Activated CD8-positive, alpha-beta memory T cell treated with anti-CD3 and anti-CD28 coated beads, Interleukin-2, amount 50 U/mL, for 1 hour (primary cell): Measurements from ENCODE around the gene LCN1.

ENCODE experiments used
- DNase-seq: peaks from one replicate; pipeline ENCODE4 v3.0.0-alpha.2; 2020; ENCODE audit errors: extremely low read depth

LCN1 gene

DNA sequence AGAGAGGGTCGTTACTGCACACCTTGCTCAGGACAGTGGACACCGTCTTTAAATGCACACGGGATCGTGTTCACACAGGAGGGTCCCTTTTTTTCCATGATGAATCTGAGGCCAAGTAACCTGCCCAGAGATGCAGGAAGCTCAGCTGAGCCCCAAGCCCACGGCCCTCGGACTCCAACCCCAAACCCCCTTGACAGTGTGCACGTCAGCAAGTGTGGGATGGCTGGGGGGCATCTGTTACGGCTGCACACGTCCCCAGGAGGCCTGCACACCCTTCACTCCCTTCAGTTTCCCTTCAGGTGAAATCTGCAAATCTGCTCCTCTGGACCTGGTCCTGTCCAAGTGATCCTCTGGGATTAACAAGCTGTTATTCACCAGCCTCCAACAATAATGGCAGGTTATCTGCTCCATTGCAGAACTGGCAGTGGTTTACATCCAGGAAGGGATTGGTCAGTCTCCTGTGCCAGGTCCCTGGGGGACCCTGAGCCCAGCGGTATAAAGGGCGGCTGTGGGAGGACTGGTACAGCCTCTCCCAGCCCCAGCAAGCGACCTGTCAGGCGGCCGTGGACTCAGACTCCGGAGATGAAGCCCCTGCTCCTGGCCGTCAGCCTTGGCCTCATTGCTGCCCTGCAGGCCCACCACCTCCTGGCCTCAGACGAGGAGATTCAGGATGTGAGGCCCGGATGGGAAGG, at the start of gene LCN1:
Gene LCN1 (plus strand): TSS at position 525 of the 692 bp plus-strand sequence. CDS start 58 bp downstream, at position 583.
- no peak for DNase-seq

DNA sequence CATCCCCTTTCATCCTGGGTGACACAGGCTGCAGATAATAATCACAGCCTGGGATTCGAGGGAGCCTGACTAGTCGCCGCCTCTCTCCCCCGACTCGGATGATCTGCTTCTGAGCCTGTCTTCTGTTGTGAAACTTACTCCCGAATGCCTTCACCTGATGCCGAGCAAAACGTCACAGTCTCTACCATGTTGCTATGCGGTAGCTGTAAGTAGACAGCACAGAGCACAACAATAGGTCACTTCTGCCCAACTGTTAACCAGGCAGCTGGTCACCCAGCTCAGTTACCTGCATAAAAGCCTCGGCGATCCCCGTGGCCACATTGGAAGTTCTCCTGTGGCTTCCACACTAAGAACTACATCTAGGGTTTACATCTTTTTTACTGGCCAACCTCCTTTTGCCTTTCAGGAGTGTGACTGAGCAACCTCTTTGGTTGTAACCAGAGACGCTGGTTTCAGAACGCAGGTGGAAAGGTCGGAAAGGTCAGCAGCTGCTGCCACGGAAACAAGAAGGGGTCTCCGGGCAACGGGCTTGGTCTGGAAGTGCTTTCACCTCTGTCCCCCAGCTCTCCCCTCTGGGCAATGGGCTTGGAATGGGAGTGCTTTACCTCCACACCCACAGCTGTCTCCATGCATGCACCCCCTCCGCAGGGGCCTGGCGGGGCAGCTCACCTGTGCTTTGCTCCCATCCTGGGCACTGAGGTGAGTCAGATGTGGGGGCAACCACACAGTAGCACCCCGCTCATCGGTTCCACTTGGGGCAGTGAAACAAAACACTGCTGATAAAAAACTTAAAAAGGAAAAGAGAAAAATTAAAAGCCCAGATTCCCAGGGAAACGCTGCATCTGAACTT, 49.2 kb upstream of the LCN1 start:
- DNase-seq = no peak

DNA sequence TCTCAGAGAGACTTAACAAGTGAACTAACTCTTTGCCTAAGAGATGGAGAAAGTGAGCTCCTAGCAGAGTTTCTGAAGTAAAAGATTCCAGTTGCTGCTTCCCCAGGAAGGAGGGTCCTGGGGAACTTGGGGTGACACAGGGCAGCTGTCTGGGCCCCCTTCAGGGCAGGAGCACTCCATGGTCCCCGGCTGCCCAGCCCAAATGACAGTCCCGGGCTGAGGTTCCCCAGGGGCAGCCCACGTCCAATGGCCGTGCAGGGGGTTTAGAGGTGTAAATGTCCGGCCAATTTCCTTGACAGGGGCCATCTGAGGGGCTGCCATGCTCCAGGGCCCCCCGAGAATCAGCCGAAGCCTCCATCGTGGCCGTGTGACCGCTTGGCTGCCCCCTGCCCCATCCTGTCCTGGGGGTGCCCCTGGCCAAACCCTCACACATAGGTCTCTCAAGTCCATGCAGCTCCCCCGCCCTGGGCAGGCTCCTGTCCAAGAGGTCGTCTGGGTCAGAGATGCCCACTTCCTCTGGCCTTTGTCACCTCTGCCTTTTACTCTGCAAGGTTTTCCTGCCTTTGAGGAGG, 47.2 kb upstream of the LCN1 start:
- DNase-seq = no peak

DNA sequence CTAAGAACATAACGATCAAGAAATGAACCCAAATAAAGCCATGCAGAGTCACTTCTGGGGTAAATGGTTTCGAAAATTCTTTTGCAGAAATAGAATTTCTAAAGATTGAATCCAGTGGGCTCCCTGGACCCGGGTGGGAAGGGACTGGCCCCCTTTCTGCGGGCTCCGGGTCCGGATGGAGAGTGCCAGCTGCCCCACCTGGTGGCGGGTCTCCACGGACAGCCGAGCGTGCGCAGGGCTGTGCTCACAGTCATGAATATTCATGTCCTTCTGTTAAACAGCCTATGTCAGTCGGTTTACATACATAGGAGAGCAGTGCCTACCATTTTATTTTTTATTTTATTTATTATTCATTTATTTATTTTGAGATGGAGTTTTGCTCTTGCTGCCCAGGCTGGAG, 46.3 kb upstream of the LCN1 start:
- DNase-seq = no peak

DNA sequence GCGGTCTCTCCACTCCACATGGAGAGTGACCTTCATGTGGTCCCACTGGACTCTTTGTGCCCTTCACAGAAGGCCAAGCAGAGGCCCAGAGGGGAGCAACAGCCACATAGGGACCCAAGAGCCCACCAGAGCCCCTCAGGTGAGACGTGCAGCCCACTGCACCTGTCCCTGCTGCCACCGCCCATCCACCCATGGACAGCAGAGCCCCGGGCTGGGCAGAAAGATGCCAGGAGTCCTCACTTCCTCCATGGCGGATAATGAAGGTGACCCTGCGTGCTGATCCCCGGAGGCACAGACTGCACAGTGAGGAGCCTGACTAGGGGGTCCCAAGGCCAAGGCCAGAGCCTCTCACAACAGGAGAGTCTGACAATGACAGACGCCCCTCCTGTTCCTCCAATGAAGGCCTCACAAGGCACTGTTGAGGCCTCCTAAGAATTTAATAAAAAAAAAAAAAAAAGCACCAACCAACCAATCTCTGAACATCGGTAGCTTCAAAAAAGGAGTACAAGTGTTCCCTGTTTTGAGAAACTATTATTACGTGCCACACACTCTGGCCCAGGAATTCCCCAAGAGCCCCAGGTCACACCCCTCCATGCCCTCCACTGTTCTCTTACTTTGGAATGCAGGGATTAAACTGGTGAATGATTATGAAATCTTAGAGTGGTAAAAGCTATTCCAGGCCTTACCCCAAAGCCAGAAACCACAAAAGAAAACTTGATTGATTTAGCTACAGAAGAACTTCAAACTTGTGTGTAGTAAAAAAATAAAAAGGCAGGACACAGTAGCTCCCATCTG, 44.5 kb upstream of the LCN1 start:
- no peak for DNase-seq

DNA sequence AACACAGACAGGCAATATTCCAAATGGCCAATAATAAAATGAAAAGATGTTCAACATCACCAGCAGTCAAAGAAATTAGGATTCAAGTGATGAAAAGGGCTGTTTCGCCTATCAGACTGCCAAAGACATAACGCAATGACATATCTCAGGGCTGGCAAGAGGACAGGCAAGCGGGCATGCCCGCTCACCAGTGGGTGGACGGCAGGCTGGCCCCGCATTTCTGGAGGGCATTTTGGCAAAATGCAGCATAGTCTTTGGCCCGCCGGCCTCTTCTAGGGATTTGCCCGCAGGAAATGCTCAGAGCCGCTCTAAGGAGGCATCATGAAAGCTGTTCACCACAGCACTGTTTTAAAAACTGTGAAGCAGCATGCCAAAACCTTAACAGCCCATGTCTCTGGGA, 43.0 kb upstream of the LCN1 start:
- no peak for DNase-seq

DNA sequence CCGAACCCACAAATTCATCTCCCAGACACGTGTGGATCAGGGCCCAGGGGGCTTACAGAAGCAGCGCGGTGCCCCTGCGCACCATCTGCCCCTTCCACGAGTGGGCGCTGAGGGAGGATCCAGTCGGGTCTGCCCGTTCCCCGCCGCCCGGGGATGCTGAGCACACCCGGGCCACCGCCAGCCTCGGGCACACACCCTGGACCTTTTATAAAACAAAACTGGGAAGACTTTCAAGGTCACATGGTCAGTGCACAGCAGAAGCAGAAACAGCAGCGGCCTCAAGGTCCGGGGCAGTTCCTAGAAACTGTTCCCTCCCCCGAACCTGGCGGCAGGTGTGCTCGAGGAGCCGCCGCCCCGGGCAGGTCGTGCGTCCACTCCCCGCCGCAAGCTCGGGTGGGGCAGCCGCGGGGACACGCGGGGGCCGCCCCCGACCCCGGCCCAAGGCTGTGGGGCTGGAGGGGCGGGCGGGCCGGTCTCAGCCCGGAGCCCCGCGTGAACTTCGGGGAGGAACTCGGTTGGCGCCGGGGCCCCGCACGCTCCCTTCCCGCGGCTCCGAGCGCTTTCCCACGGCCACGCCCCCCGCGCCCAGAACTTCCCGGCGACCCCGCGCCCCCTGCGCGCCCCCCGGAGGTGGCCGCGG, 42.3 kb upstream of the LCN1 start:
- no peak for DNase-seq

DNA sequence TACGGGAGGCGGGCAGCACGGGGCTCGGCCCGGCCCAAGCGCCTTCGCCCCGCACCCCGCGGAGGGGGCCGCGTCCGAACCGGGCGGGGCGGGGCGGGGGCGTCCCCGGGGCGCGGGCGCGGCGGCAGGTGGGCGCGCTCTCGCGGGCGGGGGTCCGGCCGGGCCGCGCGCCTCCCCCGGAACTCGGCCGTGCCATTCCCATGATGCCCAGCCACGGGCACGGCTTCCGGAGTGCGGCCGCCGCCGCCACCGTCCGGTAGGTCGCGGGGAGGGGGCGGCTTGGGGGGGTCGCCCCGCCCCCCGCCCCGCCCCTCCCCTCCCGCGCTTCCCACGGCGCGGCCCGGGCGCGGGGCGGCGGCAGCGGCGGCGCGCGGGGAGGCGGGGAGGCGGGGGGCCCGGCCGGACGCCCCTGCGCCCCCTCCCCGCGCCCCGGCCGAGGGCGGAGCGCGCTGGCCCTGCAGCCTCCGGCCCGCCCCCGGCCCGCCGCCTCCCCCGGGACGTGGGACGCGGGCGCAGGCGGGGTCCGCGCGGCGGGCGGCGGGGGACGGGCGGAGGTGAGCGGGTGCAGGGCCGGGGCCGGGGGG, 41.7 kb upstream of the LCN1 start, which contains the start of gene PPP1R26:
Gene PPP1R26 (plus strand): TSS at position 314 of the 584 bp plus-strand sequence. CDS start 4,729 bp downstream, outside the sequence.
- DNase-seq = no peak

DNA sequence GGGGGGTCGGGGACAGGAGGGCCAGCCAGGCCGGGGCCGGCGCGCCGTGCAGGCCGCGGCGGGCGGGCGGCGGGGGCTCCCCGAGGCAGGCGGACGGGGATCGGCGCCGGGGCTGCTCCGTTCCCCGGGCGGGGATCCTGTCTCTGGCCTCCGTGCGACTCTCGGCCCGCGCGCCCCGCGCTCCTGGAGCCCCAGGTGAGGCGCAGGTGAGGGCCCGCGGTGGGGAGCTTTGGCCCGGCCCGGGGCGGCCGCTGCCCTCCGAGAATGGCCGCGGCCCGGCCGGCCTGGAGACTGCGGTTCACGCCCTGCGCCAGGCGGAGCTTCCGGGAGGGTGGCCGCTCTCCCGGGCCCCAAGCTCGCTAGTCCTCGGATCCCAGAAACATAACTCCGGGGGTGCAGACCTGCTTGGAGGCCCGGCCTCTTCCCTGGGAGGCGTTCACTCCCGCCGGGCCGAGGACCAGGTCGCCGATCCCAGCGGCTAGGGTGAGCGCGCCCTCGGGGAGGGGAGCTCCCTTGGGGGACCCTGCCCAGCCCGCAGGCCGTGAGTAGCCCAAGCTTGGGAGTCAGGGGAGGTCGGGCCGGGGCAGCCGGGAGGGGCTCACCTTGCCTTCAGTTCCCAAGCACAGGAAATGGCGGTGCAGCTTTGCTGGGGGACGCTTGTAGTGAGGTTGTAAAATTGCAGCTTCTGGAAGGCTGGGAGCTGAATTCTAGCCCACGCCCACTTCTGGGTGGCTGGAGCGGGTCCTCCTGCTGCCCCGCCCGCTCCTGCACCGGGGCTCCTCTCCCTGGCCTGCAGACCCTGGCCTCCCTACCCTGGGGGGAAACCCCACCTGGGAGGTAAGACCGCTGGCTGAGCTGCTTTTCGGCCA, 40.9 kb upstream of the LCN1 start:
- DNase-seq = no peak

DNA sequence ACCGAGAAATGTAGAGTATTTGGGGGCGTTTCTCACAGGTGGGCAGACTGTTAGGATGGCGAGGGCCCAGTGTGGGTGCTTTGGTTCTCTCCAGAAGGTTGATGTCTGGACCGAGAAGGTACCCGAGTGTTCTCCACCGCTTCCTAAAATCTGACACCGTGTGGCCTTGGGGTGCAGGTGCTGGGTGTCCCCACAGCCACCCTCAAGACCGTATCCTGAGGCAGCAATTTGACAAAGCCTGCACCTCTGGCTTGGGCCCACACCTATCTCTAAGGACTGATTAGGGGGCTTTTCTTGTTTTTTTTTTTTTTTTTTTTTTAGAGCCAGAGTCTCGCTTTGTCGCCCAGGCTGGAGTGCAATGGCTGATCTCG, 40.3 kb upstream of the LCN1 start:
- DNase-seq = no peak

DNA sequence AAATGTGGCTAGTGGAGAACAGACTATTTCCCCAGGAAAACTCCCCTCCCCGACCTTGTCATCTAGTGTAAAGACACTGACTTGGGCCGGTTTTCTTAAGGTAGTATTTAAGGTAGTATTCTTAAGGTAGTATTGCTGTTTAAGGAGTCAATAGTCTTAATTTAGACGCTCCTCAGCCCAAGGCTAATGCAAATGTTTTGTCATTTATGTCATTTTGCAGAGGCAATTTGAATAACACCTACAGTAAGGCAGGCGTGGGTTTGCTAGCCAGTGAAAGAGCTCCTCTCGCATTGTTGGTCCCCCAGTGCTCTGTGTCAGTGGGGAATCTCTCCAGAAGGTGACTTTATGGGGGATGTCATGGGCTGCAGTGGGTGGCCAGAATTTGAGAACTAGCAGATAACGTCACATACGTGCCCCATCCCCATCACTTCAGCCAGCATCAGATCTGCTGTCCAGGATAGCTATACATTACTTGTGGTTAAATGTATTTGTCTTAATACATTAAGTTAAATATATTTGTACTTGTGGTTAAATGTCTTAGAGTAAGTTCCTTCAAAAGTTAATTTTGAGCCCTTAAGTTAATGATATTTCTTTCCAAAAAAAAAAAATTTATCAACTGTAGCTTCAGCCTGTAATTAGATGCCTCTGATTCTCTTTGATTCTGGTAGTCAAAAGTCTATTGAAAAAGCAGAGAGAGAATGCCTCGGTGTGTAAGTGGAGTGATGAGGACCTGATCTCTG, 39.1 kb upstream of the LCN1 start:
- DNase-seq = no peak

DNA sequence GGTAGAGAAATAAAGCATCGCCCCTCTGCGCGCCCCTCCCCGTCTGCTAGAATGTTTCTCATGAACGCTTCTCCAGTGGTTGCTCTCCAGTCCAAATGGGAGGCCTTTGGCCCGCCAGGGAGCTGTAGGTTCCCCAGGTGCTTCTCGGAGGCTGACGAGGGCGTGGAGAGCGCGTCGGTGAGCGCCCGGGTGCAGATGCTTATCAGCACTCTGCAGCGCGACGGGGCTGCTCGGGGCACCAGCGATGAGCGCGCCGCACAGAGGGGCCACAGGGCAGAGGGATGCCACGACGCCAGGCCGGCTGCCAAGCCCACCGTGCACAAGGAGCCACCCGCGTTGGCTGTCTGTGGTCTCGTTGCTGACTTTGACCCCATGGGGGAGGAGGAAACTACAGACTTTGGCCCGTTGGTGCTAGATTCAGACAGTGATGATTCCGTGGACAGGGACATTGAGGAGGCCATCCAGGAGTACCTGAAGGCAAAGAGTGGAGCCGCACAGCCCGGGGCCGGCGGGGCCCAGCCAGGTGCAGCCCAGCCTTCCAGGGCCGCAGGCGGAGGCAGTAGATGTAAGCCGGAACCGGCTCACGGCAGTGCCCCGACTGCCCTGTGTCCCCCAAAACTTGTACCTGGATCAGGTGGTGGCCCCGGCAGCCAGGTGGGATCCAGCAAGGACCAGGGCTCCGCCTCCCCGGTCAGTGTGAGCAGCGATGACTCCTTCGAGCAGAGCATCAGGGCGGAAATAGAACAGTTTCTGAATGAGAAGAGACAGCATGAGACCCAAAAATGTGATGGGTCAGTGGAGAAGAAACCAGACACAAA, 36.6 kb upstream of the LCN1 start:
- no peak for DNase-seq

DNA sequence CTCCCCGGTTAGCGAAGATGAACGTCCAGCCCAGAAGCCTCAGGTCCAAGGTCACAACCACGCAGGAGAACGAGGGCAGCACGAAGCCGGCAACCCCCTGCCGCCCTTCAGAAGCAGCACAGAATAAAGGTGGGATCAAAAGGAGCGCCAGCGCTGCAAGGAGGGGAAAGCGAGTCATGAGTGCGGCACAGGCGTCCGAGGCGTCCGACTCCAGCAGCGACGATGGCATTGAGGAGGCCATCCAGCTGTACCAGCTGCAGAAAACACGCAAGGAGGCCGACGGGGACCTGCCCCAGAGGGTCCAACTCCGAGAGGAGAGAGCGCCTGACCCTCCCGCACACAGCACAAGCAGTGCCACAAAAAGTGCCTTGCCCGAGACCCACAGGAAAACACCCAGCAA, 35.9 kb upstream of the LCN1 start:
- no peak for DNase-seq

DNA sequence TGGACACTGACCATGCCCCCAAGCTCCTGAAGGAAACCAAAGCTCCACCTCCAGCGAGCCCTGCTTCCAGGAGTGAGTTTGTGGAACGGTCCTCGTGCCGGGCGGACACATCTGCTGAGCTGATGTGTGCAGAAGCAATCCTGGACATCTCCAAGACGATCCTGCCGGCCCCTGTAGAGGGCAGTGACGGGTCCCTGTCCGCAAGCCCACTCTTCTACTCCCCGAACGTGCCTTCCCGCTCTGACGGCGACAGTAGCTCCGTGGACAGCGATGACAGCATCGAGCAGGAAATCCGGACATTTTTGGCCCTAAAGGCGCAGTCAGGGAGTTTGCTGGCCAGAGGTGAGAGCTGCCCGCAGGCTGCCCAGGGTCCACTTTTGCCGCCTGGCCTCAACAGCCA, 35.4 kb upstream of the LCN1 start:
- no peak for DNase-seq

DNA sequence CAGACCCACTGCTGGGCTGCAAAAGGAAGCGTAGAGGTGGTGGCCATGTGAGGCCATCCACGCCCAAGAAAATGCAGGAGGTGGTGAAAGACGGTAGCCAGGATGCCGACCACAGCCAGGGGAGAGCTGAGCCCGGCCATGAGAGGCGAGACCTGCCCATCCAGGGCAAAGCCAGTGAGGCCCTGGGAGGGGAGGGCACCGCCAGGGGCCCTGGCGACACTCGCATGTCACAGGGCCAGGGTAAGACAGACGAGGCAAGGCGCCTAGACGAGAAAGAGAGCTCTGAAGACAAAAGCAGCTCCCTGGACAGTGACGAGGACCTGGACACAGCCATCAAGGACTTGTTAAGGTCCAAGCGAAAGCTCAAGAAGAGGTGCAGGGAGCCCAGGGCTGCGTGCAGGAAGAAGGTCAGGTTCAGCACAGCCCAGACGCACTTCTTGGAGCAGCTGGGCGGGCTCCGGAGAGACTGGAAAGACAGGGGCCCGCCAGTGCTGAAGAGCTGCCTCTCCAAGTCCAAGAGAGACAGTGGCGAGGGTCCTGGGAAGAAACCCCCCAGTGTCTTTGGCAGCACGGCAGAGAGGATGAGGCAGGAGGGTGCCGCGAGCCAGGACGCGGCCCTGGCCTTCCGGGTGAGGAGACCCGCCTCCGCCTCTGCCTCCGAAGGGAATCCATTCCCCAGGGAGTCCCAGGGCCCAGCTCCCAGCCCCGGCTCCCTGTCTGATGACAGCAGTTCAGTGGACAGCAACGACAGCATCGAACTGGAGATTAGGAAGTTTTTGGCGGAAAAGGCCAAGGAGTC, 34.8 kb upstream of the LCN1 start:
- no peak for DNase-seq

DNA sequence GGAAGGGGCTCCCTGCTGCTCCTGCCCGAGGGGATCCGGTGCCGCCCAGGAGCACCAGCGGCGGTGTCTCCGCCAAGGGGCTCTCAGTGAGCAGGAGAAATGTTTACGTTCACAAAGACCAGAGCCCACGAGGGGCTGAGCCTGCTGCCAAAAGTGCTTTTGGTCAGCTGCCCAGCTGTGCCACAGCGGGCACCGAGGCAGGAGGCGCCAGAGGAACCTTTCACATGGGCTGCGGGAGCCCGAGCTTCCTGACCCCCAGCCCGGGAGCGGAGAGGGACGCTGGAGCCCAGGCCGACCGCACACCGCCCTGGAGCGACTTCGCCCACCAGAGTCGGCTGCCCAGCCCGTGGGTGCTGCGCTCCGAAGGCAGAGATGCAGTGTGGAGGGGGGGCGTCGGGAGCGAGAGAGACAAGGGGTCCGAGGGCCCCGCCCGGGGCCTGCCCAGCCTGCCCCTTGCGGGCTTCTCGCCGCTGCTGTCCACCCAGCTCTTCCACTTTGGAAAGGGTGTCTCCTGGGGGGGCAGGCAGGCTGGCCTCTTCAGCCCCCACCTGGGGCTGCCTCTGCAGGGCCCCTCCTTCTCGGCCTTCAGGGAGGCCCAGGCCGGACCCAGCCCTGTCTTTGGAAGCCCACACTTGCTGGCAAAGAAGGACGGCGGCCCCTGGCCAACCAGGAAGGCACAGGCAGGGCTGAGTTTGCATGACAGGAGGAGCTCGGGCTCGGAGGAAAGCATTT, 33.8 kb upstream of the LCN1 start:
- no peak for DNase-seq

DNA sequence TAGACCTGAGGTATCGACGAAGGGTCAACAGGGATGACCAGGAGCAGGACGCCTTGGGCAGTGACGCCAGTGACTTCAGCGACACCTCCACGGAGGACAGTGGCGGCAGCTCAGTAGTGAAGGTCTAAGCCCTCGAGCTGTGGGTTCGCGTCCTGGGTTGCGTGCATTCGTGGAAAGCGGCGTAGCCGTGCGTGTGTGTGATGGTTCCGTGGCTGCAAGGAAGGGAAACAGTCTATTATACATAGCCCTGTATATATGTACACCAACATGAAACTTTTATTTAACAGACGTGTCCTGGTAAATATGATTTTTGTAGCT, 33.3 kb upstream of the LCN1 start:
- no peak for DNase-seq
